SH-SY5Y (cell line): ENCODE results near the gene PRDM15.

ENCODE experiments used
- GATA2 ChIP-seq: IDR thresholded peaks from 2 replicates; pipeline ENCODE4 v1.6.1; 2011; ENCODE audit warnings: mild to moderate bottlenecking, low read depth, low read length
- GATA3 ChIP-seq: IDR thresholded peaks from 2 replicates; pipeline ENCODE4 v1.6.1; 2011; ENCODE audit warnings: low read depth, mild to moderate bottlenecking, low read length, moderate library complexity

DNA sequence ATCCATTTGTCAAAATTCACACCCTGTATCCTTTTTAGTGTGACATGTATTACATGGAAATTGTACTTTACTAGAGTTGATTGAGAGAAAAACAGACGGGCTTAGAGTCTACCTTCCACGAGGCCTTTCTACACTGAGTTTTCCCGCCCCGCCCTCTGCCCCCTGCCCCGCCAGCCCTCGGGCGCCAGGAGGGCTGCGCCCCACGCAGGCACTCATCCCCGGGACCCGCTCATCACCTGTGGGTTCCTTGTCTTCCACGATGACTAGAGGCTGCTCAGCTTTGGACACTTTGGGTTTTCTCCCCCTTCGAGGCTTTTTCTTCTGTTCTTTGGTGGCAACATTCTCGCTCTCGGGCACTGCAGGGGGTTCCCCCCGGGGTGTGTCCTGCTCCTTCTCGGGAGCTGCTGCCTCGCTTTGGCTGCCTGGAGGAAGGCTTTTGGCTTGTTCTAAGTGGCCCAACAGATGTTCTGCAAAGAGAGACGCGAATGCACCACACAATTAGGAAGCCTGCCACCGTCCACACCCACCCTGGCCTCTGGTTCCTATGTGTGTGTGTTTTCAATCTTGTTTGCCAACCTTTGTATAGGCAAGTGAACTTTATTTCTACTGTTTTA is 39.6 kb downstream of the PRDM15 start:
- no peak for TF ChIP-seq GATA3
- TF ChIP-seq GATA2 = no peak
